ENCODE measurements around the gene BCKDHA. TPM values are rescaled to one million over a fixed set of nuclear protein-coding genes. Genes with fewer than 3 reads are reported as not detected.

BCKDHA gene
- 36.2 to 44.5 TPM (median 41.7 TPM) in 5 replicates for total RNA-seq (2022; extraction: Qiagen RNA extraction; ENCODE audit: low read depth)

DNA sequence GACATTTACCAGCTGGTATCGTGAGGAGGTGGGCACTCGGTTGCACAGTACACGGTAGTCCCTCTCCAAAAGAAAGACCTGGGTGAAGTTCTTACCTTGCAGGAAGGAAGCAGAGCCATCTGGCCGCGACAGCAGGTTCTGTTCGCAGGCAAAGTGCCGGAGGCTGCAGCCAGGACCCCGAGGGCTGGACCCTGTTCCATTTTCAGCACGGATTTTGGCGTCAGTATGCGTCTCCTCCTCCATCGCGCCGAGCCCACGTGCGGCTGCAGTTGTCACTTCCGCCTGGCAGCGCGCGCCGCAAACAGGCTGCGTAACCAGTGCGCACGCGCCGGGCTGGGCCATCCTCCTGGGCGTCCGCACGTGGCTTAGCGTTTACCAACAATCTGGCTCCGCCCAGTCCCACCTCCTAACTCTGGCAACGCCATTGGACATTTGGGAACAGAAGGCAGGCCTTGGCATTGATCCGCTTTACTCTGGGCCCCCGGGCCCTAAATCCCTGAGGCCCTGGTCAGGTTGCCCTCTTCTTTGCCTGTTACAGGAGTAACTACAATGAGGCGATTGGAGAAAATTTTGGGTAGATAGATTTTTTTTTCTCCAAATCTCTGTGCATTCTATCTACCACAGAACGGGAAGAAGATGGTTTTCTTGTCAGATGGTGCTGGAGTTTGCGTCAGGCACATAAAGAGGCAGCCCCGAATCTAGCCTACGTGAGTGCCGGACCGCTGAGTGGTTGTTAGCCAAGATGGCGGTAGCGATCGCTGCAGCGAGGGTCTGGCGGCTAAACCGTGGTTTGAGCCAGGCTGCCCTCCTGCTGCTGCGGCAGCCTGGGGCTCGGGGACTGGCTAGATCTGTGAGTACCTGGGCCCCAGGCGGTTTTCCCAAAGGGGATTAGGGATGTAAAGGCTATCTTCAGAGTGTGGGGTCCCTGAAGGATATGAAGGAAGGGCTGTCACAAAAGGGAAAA lies at the start of gene BCKDHA, which contains the start of gene EXOSC5:
Gene BCKDHA (plus strand): TSS at position 733 of the 964 bp plus-strand sequence. CDS start 10 bp downstream, at position 743.
Gene EXOSC5 (minus strand): TSS at position 274 of the 964 bp plus-strand sequence. CDS start 31 bp downstream, at position 243.

DNA sequence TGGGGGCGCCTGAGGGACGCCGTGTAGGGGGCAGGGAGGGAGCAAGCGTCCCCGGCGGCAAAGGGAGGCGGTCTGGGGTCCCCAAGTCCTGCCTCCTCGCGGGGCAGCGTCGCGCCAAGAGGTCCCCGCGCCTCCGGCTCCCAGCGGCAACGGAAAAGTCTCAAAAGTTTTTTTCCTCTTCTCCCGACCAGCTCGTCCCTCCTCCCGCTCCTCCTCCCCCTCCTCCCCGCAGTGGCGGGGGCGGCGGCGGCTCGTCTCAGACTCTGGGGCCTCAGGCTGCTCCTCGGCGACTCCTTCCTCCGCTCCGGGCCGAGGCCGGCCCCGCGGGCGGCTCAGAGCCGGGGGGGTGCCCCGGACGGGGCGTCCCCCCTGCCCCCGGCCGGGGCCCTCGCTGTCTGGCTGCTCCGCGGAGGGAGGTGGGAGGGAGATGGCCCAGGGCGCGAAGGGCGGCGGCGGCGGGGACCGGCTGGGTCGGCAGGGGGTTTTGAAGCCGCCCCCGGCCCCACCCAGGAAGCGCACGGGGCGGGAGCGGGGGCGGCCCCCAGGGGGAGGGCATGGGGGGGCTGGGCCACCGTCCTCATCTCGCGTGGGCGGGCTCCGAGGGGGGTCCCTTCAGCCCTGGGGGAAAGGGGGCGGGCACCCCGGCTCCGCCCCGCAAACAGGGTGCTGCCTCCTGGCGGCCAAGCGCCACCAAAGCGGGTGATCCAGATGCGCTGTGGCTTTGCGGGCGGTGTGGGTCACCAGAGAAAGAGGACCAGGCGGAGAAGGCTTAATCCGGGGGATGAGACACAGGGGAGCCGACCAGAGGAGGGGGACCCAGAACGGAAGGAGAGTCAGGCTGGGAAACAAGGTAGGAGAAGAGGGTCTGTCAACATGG lies 43.9 kb upstream of the BCKDHA start, which contains the start of gene TGFB1:
Gene TGFB1 (minus strand): TSS at position 457 of the 877 bp plus-strand sequence. CDS start 878 bp downstream, outside the sequence.

DNA sequence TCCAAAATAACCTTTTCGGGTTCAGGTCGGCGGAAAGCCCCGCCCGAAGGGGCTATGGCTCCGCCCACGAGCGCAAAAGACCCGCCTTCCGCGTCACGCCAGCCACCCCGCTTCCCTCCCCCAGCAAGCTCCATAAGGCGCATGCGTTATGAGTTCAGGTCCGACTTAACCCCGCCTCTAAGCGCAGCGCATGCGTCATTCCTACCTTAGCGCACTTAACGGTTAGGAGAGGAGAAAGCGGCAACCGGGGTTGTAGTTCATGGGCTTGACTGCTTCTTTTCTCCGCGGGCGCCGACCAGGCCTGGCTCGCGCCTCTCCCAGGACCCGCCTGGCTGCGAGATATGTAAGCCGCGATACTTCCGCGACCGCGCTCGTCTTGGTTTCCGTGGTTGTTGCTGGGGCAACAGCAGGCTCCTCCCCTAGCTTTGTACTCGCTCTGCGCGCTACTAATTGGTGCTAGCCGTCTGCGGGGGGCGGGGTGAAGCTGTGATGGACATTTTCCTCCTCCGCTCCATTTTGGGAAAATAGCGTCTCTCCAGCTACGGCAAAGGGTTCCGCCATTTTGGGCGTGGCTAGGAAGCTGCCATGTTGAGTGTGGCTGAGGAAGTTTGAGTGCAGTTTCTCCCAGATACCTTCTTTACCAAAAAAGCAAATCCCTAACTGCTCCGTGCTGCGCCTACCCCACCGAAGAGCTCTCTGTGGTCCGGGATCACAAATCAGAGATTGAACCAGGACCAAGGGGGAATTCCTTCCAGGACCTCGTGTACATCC lies 33.7 kb upstream of the BCKDHA start, which contains the start of gene B9D2:
Gene B9D2 (minus strand): TSS at position 397 of the 771 bp plus-strand sequence. CDS start 630 bp downstream, outside the sequence.

DNA sequence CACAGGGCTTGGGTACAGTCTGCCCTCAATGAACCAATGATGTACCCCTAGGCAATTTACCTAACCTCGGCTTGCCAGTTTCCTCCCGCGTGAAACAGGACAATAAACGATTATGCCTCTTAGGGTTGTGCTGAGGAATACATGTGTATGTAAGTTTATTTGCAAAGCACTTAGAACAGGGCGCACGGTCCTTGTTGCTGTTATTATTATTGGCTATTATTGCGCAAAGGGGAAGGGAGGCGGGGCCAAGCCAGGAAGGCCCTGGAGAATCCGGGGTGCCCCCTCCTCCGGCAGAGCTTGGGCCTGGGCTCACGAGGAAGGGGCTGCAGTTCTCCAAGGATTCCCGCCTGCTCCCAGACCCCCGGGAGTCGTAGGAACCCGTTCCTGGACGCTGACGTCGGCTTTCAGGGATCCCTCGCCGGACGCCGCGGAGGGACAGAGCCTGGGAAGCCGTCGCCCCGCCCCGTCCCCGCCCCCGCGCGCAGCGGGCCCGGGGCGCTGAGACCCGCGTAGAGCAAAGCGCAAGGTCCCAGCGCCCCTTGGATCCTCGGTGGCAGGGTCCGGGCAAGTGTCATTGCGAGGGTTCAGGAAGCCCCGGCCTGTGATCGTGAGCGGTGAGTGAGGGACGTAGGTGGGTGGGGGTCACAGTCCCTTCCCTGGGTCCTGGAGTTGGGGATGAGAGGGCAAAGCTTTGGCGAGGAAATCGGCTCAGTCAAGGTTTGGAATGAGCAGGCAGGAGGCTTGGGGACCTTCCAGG lies 21.2 kb upstream of the BCKDHA start, which contains the start of gene TMEM91:
Gene TMEM91 (plus strand): TSS at position 293 of the 757 bp plus-strand sequence. CDS start 1,777 bp downstream, outside the sequence.

DNA sequence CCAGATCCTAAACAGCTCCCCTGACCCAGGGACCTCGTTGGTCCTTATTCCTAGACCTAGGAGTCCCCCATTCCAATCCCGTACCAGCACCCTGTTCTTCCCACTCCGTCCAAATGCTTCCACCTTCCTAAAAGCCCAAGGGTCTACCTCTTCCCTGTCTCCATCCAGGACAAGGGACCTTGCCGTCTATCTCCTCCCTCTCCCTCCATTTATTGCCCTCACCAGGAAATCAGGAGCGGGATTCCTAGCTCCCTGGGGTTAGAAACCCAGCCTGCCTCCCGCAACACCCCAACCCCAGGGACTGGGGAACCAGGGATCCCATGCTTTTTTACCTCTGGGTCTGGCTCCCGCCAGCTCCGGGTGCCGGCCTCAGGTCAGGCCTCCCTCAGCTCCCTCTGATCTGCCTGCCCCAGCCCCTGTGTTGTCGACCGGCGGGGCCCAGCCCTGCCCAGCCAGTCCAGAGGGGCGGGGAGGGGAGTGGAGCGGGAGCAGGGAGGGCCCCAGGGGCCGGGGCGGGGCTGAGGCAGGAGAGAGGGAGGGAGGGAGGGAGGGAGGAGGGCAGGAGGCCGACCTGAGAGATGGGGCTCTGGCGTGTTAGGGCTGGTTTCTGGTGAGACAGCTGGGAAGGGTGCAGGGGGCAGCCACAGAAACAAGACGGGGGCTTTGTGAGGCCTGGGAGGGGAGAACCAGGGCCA lies 29.5 kb downstream of the BCKDHA start, which contains the start of gene B3GNT8:
Gene B3GNT8 (minus strand): TSS at position 423 of the 695 bp plus-strand sequence. CDS start 596 bp downstream, outside the sequence.

DNA sequence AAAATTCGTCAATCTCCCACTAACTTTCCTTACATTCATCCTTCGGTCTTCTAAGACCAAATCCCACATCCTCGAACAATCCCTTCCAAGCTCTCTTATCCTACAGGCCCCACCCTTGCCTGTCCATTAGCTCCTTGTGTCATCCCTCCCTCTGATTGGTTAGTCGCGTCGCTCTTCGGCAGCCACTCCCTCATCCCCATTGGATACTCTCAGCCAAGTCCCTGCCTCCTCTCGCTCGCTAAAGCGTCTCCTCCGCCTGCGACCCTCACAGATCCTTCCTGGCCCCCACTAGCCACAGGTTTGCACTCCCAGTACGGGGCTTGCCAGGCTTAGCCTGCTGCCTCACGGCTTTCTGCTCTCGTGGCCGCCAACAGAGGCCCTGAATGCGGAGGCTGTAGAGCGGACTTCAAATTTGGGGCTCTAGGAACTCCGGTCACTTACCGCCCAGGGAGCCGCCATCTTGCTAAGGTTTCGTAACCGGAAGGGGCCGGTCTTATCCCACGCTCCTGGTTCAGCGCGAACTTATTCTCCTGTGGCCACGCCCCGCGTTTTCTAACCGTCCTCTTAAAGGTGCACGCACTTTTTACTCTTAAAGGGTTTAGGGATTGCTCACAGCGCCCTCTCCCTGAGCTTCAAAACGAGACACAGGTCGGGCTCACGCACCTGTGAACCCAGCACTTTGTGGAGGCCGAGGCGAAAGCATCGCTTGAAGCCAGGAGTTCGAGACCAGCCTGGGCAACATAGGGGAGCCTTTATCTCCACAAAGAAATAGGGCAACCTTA lies 42.0 kb downstream of the BCKDHA start, which contains the start of gene DMAC2:
Gene DMAC2 (minus strand): TSS at position 472 of the 782 bp plus-strand sequence. CDS start 13 bp downstream, at position 459.

DNA sequence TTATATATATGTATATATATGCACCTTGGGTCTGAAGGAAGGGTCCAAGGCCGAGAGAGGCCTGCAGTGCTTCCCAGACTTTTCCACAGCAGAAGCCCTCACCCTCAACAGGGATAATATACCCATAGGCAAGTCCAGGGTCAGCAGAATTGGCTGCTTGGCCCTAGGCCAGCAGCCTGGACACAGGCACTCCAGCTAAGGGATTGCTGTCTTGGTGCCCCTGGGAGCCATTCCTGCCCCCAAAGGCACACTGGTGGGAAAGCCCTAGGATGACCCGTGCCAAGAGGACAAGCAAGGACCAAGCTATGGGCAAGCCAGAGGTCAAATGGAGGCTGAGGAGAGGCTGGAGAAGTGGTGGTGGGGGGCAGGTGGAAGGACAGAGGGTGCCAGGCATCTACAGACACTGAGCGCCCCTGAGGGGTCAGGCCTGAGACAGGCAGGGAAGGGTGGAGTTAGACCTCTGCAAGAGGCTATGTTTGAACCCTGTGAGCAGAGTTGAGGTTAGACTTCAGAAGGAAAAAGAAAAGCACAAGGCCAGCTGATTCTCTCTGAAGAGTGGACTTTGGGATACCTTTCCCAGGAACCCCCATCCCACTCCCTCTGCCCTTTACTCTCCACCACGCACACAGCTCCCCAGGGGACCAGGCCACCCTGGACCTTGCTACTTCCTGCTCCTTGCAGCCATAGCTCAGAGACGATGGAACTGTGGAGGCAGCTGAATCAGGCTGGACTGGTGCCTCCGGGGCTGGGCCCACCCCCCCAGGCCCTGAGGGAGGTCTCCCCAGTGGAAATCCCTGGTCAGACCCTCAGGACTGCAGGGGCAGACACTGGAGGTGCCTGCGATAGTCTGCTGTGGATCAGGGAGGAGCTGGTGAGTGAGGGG lies 45.1 kb downstream of the BCKDHA start, which contains the start of gene ERICH4:
Gene ERICH4 (plus strand): TSS at position 684 of the 883 bp plus-strand sequence. CDS start 14 bp downstream, at position 698.

Other genes starting within 250 kb of the BCKDHA start
- gene CYP2S1, start 204.6 kb upstream of the BCKDHA start, total RNA-seq (2022; extraction: Qiagen RNA extraction; ENCODE audit: low read depth): 17.6 to 24.9 TPM (median 21.5 TPM) in 5 replicates
- 101 to 107 TPM (median 104 TPM) in 5 replicates for gene AXL, start 178.6 kb upstream of the BCKDHA start, total RNA-seq (2022; extraction: Qiagen RNA extraction; ENCODE audit: low read depth)
- gene HNRNPUL1, start 133.4 kb upstream of the BCKDHA start, total RNA-seq (2022; extraction: Qiagen RNA extraction; ENCODE audit: low read depth): 287 to 313 TPM (median 295 TPM) in 5 replicates
- 33.3 to 44.7 TPM (median 40.2 TPM) in 5 replicates for gene CCDC97, start 87.6 kb upstream of the BCKDHA start, total RNA-seq (2022; extraction: Qiagen RNA extraction; ENCODE audit: low read depth)
- 129 to 146 TPM (median 143 TPM) in 5 replicates for gene TGFB1, start 43.9 kb upstream of the BCKDHA start, total RNA-seq (2022; extraction: Qiagen RNA extraction; ENCODE audit: low read depth)
- gene B9D2, start 33.7 kb upstream of the BCKDHA start, total RNA-seq (2022; extraction: Qiagen RNA extraction; ENCODE audit: low read depth): 27.0 to 35.1 TPM (median 31.0 TPM) in 5 replicates
- gene TMEM91, start 21.3 kb upstream of the BCKDHA start, total RNA-seq (2022; extraction: Qiagen RNA extraction; ENCODE audit: low read depth): 3.3 to 5.1 TPM (median 4.3 TPM) in 5 replicates
- 82.4 to 100 TPM (median 93.5 TPM) in 5 replicates for gene EXOSC5, start 459 bp upstream of the BCKDHA start, total RNA-seq (2022; extraction: Qiagen RNA extraction; ENCODE audit: low read depth)
- gene B3GNT8, start 29.6 kb downstream of the BCKDHA start, total RNA-seq (2022; extraction: Qiagen RNA extraction; ENCODE audit: low read depth): 0.07 to 0.37 TPM (median 0.08 TPM) in 3 of 5 replicates, not detected in the others
- 102 to 116 TPM (median 111 TPM) in 5 replicates for gene DMAC2, start 42.1 kb downstream of the BCKDHA start, total RNA-seq (2022; extraction: Qiagen RNA extraction; ENCODE audit: low read depth)
- gene ERICH4, start 45.3 kb downstream of the BCKDHA start, total RNA-seq (2022; extraction: Qiagen RNA extraction; ENCODE audit: low read depth): not detected in 5 replicates
- gene CEACAM21, start 178.3 kb downstream of the BCKDHA start, total RNA-seq (2022; extraction: Qiagen RNA extraction; ENCODE audit: low read depth): not detected in 5 replicates
- not detected in 5 replicates for gene CEACAM4, start 229.3 kb downstream of the BCKDHA start, total RNA-seq (2022; extraction: Qiagen RNA extraction; ENCODE audit: low read depth)

Data from A549 treated with GW870086 at 1 μM for 4 hours (cell line).